Stimulated activated CD4-positive, alpha-beta T cell treated with anti-CD3 and anti-CD28 coated beads, Interleukin-4, amount 100 ng/mL, for 1 hour (primary cell): ENCODE measurements around the gene FAR2.

Experiments used
- DNase-seq: peaks from one replicate; pipeline ENCODE4 v3.0.0-alpha.2; 2020

Gene FAR2

DNA sequence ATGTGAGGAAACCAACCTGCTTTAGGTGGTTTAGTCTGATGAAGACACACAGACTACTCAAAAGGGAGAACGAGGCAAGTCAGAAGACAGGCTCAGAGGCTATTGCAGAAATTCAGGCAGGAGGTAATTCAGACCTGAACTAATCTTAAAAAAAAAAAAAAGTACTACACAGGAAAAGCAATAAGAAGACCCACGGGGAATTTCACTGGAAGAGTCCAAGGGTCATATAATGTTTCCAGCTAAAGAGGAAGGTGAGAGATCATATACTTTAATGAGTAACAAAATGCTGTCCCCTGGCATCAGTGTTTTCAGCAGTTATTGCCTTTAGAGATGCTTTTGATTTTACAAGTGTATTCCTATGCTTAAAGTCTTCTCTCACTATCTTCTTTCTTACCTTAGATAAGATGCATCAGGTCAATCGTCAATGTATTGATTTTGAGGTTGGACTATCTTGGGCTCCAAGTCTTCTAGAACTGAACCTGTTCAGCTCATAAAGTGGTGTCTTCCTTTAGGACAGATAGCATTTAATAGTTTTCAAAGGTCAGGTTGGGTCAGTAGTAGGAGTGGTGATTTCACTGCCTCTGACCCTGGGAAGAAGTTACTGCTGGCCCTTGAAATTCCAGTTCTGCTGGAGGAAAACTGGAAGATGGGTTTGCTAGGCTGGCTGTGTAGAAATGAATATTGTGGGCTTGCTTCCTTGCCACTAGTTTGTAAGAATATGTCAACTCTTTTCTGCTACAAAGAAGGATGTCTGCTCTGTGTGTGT is 60.0 kb downstream of the FAR2 start:
- DNase-seq = no peak

DNA sequence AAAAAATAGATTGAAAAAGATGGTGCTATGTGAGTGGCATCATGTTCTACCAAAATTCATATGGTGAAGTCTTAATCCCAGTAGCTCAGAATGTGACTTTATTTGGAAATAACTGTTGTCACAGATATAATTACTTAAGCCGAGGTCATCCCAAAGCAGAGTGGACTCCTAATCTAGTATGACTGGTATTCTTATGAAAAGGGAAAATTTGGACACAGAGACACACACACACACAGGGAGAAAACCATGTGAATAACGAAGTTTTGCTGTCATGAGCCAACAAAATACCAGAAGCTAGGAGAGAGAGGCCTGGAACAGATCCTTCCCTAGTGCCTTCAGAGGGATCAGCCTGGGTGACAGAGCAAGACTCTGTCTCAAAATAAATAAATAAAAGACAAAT is 62.6 kb downstream of the FAR2 start:
- DNase-seq = no peak

DNA sequence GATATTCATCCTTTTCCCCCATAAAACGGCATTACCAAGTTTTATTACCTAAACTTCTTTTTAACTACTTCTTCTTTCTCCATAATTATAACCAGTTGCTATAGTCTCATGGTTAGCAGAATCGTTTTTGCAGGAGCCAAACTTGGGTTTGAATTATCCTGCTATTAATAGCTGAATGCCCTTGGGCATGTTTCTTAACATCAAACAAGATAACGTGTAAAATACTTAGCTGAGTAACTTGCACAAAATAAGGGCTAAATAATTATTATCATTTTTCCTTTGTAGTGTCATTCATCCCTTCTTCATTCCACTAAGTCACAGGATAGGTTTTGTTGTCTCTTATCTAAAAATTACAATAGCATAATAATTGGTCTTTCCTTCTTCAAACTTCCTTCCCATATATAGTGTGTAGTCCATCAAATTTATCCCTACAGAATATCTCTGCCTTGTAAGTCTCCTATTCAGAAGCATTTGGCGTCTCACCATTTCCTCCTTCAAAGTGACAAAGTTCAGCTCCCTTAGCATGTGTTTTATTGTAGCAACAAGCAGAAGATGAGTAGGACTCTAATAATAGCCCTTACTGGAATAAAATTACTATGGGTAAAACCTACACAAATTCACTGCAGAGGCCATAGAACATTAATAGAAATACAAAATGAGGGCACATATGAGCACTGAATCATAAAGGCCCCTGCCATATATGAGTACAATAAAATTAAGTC is 63.8 kb downstream of the FAR2 start:
- DNase-seq = no peak

DNA sequence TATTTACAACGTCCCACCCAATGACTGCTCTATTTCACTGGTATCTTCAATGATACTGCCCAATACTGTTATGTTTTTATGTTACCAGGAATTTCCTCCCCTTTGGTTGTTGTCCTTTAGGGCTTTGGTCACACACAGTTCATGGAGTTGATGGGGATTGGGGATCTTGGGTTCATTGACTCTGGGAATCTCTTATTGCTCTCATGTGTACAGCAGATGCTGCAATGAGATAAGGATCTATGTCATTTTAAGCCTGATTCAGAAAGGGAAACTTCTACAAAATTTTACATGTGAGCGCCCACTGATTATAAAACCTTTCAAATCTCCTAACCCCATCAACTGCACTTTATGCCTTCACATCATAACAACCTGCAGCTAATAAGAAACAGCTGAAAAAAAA is 67.2 kb downstream of the FAR2 start:
- DNase-seq = no peak

DNA sequence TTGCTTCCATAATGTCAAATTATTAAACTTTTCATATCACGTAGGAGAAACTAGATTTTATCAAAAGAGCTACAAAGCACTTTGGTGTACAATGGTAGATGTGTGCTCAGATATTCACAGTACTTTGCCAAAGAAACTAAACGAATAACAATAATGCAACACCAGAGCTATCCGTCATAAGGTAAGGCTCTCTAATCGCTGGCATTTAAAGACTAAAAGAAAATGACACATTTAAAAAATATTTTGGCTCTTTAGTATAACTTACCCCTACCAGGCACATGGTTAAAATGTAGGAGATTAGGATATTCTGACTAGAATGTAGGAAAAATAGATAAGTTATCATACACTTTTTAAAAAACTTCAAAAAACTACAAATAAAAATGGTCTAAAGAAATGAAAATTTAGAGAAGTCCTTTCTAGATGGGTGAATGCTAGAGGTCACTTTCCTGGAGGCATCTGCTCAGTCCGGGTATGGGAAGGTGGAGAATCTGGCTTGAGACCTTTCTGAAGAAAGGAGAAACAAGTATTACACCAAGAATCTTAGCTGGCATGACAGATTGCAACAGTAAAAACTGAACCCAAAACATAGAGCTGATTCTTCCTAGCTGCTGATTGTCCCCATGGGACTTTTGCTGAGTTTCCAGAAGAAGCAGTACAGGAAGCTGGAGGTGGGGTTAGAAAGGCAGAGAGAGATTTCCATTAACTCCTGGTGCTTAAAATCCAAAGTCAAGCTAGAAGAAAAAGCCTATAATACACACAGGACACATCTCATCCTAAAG is 67.9 kb downstream of the FAR2 start:
- no peak for DNase-seq

DNA sequence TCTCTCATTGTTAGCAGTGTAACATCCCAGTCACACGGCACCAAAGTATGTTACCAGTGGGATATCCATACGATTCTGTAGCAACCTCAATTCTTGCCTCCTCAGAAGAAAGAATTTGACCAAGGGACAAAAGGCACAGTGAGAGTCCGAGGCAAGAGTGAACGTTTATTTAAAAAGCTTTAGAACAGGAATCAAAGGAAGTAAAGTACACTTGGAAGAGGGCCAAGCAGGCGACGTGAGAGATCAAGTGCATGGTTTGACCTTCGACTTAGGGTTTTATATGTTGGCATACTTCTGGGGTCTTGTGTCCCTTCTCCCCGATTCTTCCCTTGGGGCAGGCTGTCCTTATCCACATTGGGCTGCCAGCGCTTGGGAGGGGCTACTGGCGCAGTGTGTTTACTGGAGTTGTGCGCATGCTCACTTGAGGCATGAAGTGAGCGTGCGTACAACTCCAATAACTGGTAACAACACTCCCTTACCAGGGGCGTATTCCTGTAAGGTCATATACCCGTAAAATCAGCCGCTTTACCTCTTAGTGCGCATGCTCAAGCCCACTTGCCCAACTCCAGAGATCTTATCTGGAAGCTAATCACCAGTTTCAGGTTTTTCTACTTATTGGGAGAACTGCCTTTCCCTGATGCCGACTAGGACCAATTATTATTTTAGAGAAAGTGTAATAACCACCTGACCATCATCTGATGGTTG is 71.7 kb downstream of the FAR2 start:
- no peak for DNase-seq

DNA sequence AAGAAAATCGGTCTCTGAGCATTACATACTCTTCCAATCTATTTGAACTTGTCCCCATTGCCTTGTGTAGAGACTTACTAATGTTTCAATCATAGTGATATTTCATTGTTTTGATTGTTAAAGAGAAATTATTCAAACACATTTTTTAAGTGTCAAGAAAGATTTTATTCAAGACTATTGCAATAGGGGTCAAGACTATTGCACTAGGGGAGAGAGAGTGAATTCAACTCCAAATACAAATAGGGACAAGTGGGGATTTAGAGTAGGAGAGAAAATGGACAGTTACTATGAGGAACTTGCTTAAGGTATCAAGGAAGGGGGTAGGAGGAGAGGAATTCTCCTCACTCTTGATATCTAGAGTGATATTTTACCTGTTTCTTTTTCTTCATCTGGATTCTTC is 73.1 kb downstream of the FAR2 start:
- DNase-seq = no peak

DNA sequence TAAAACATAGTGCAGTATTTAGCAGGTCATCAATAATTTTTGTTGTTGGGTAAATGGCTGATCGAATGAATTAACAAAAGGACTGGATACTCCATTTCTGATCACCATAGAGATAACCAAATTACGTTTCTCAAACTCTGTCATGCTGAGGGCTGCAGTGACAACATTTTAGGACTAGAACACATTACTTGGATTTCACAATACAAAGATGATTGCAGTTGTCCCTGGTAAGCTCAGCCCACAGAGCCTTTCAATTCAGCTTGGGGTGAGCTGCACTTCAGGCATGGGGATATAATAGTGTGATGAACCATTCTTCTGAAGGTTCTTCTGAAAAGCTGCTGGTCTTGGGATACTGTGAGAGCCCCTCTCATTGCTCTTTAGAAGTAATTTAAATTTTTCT is 74.3 kb downstream of the FAR2 start:
- DNase-seq = no peak

DNA sequence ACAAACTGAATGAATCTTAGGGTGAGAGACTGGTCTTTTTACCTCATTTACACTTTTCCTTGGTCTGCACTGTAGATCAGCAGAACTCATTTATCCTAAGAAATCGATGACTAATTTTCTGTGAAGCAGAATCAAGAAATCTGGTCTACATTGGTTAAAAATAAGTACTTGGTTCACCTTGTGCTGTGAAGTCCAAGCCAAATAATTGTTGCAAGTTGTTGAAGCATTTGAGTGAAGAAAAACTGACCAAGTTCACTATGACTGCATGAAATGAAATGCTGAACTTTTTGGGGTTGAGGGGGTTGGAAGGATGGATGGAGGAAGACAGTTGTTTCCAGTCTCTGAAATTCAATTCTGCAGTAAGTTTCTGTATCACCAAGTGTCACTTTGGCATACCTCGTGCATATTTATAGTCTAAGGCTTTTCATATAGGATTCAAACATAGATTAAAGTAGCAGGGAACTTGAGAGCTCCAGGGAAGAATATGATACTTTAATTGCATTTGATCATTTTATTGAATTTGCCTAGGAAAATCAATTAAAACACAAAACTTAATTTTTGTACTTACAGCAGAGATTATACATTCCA is 75.0 kb downstream of the FAR2 start:
- DNase-seq = no peak

DNA sequence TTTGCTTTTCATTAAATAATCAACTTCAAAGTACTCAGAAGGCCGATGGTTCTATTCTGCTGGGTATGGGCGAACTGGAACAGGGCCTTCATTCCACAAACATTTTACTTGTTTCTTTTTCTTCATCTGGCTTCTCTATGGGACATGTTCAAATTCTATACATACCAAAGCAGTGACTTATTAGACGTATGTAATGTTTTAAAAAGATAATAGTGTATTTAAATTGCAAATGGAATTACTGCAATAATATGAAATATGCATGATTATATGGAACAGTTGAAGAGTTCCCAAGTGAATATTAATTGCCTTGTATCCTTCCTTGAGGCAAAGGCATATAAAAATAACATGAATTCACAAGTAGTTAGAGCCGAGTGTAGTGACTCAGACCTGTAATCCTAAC is 75.5 kb downstream of the FAR2 start:
- DNase-seq = no peak

DNA sequence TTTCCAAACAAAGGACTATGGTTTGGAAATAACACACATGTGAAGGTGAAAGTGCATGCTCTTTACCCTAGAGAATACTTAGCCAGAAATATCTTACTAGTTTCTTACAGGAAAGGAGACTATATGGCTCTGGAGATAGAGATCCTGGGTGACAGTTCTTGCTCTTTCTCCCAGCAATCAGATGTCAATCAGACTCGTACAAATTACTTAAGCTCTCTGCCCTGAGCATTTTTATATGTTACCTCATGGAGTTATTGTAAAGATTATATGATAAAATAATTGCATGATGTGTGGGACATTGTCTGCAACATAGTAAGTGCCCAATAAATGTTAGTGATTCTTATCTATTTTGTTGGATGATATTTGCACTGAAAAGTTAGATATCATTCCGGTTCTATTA is 76.8 kb downstream of the FAR2 start:
- no peak for DNase-seq

DNA sequence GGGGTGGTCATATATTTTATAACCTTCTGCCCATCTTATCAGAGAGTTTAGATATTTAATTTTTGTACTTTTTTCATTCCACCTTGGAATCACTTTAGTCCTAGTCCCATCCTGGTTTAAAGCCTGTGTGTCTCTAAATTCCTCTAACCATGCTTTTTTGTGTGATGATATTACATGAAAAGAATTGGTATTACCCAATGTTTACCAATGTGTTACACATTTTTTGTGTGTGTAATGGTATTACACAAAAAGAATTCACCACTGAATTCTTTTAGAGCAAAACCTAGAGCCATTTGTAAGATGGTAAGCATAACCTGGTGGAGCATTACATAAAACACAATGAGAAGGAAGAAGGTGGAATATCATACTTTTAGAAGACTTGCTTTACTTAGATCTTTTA is 77.5 kb downstream of the FAR2 start:
- DNase-seq = no peak

DNA sequence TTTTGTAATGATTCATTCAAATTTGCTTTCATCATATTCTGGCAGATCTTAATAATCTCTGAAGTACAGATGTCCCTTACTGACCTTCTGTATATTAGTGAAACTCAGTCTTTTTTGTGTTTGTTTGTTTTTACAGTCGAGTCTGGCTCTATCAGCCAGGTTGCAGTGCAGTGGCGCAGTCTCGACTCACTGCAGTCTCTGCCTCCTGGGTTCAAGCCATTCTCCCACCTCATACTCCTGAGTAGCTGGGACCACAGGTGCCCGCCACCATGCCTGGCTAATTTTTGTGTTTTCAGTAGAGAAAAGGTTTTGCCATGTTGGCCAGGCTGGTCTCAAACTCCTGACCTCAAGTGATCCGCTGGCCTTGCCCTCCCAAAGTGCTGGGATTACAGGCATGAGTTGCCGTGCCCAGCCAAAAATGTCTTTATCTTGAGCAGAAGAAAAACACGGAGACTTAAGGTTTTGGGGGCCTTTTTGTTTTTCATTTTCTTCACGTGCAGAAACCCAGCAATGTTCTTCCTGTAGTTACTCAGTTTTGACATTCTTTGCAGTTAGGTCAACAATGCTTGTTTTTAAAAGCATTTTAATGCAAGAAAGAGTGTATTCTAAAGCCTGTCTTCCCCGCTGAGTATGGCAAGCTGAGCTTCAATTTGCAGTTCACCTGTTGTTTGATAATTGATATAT is 79.5 kb downstream of the FAR2 start:
- no peak for DNase-seq

DNA sequence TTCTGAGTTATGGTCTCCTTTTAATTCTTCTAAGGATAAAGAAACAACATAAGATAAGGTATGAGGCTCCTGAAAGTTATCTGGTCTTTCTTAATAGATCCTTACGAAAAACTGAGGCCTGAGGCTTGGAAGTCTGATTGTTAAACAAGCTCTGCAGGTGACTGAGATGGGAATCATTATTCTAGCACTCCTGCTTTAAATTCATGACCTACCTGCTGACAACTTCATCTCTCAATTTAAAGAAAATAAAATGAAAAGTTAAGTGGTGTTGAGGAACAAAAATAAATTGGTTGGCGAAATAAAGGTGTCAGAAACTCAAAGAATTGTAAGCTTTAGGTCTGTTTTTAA is 80.1 kb downstream of the FAR2 start:
- no peak for DNase-seq

DNA sequence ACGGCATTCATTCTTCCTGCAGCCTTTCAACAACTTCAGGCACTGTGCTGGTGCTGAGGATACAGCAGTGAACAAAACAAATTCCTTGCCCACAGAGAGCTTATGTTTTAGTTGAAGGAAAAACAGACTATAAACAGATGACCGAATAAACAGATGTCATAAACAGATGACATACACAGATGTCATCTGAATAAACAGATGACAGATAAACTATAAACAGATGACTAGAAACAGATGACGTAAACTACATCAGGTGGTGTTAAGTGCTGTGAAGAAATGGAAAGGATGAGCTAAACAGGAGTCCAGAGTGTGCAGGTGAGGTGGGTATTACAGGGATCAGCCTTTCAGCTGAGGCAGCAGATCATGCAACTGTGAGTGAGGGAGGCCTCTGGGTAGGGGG is 80.9 kb downstream of the FAR2 start:
- DNase-seq = no peak

DNA sequence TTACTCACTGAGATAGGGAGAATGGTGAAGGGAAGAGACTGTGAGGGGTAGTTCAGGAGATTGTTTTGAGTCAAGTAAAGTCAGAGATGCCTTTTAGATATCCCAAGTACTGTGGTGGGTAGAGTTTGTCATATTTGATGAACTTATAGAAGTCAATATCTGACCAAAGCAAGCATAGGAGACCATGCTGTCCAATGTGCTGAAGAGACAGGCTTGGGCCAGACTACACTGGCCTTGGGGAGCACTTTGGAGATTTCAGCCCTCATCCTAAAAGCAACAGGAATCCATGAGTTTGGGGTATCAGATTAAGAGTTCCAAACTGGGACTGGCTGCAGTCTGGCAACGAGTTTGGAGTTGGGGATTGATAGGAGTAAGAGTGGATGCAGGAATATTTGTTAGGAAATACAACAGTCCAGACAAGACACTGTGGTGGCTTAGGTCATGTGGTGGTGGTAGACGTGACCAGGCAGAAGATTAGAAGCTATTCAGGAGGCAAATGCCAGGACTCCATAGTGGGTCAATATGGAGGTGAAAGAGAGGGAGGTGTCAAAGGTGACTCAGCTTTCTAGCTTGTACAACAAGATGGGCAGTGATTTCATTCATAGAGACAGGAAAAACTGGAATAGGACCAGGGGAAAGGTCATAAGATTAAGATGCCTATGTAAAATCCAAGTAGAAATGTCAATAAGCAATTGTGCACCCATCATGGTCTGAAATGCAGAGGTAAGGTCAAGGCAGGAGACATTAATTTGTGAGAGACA is 81.9 kb downstream of the FAR2 start:
- no peak for DNase-seq

DNA sequence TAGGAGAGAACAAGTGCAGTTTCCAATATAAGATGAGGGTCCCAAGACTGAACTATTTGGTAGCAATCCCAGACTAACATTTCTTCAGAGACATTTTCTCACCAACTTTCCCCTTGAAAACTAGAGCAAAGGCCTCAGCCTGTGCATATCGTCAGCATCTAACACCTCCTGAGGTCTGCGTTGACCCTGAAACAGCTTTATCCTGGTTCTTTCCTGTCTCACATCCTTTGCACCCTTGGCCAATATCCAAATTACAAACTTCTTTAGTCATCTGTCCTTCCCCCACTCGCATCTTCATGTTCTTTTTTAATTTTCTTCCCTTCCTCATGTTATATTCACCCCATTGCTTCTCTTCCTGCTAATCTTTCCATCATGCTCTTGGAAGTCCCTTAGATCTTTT is 83.0 kb downstream of the FAR2 start:
- no peak for DNase-seq

DNA sequence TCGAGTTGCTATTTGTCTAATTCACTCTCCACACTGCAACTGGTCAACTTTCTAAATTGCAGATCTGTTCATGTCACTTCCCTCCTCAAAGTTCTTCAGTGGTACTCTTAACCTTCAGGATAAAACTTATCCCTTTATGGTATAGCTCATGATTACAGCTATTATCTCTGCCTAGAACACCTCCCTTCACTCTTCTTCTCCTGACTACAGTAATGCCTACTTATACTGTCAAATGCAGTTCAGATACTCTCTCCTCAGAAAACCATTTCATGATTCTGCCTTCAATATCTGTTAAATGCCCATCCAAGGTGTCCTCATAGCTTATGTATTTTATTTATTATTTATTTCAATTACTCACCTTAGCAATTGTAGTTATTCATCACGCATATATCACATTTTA is 85.5 kb downstream of the FAR2 start:
- no peak for DNase-seq

DNA sequence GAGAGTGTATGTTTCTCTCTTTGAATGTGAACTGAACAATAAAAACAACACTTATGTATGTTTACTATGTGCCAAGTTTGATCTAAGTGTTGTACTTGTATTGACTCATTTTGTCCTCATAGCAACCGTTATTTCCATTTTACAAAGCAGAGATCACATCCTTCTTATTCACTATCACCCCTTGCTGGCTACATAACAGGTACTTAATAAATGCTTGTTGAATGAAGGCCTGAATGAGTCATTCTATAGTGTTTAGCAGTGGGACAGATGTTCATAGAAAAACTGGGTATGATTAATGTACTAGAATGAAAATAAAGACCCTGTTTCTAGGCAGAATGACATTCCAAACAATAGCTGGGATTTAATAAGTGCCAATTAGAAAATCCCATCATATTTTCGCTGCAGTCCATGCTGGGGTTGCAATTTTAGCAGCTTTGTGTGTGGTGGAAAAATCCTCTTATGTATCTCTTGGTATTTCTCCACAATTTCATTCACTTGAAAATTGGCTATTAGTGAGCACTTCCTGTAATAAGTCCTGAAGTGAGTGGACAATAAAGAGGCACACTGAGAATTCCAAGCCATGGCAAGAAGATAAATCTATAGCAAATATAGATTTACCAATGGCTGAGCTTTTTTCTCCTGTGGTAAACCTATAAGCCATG is 86.0 kb downstream of the FAR2 start:
- DNase-seq = no peak

DNA sequence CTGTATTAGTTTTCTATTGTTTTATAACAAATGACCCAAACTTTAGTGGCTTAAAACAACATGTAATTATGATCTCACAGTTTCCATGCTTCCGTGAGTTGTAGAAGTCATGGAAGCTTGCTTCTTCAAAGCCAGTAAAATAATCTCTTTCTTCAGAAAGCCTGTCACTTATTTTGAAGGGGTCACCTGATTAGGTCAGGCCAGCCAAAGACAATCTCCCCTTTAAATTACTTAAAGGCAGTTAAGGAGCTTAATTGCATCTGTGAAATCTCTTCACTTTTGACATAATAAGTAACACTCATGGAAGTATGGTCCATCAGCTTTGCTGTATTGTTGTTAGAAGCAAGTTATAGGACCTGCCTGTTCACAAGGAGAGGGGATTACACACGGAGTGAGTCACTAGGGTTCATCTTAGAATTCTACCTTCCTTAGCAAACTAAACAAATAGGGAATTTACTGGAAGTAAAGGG is 89.8 kb downstream of the FAR2 start:
- no peak for DNase-seq

DNA sequence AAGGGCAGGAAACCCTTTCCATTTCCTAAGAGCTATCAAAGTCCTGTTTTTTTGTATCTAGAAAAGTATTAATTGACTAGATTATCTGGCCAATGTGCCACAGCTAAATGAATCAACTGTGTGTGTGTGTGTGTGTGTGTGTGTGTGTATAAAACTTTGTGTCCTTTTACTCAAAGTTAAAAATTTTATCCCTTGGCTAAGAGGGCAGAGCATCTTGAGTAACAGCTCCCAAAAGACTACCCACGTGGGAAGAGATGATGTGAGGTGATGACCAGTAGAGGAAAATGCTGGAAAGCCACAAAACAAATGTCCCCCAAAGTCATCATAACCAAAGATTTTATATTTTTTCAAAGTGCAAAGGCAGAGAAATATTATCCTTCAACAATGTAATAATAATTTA is 90.3 kb downstream of the FAR2 start:
- DNase-seq = no peak
